IPS-18a (cell line): ENCODE data around the gene RMND5A.
"Not testable (repeated sequence)": the region's sequence is repeated elsewhere in the genome, so short reads cannot be mapped to it uniquely, and the experiment has no call there.

Source experiments
- H3K27ac ChIP-seq: one replicate; pipeline ENCODE4 v1.5.1; 2013; ENCODE audit warnings: low read length
- H3K27me3 ChIP-seq: one replicate; pipeline ENCODE4 v1.6.1; 2013; ENCODE audit warnings: mild to moderate bottlenecking, low read length; ENCODE audit not compliant: control insufficient read depth, insufficient read depth
- H3K36me3 ChIP-seq: one replicate; pipeline ENCODE4 v1.6.1; 2013; ENCODE audit warnings: low read depth, low read length; ENCODE audit not compliant: control insufficient read depth
- H3K4me1 ChIP-seq: one replicate; pipeline ENCODE4 v1.6.1; 2013; ENCODE audit warnings: low read depth, low read length; ENCODE audit not compliant: control insufficient read depth
- H3K4me3 ChIP-seq: one replicate; pipeline ENCODE4 v1.5.1; 2013; ENCODE audit warnings: low read length
- H3K9ac ChIP-seq: one replicate; pipeline ENCODE4 v1.6.1; 2013; ENCODE audit warnings: mild to moderate bottlenecking, low read length, moderate library complexity
- H3K9me3 ChIP-seq: one replicate; pipeline ENCODE4 v1.6.1; 2013; ENCODE audit warnings: low read depth, low read length; ENCODE audit not compliant: control insufficient read depth

The RMND5A gene

DNA sequence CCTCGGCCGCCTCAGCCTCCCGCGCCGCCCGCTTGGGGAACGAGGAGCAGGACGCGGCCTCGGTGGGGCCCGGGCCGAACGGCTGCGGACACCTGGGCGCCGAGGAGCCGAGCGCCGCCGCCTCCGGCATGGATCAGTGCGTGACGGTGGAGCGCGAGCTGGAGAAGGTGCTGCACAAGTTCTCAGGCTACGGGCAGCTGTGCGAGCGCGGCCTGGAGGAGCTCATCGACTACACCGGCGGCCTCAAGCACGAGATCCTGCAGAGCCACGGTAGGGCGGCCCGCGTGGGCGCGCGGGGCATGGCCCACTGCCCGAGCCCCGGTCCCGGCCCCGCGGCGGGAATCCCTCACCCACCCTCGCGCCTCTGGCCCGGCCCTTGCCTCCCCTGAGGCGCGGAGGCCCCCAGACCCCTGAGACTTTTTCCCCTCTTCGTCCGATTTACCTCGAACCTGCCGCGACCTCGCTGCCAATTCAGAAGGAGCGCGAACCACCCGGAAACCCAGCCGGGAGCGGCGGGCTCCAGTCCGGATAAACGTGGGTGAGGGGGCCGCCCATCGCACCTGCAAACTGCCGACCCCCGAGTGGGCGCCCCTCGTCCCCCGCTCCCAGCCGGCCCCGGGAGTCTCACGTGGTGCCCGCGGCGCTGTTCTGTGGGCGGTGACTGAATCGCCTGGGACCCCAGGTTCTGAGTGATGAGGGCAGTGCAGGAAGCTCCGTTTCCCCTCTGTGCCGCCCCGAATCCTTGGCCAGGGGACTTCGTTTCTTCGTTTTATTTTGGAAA lies 639 bp downstream of the RMND5A start:
- not testable (repeated sequence) for H3K4me1 ChIP-seq, H3K36me3 ChIP-seq, H3K27ac ChIP-seq, H3K27me3 ChIP-seq, H3K9me3 ChIP-seq
- H3K9ac ChIP-seq, result peak overlapping the region; percentile 62
- H3K4me3 ChIP-seq, result peak overlapping the region; percentile 66

DNA sequence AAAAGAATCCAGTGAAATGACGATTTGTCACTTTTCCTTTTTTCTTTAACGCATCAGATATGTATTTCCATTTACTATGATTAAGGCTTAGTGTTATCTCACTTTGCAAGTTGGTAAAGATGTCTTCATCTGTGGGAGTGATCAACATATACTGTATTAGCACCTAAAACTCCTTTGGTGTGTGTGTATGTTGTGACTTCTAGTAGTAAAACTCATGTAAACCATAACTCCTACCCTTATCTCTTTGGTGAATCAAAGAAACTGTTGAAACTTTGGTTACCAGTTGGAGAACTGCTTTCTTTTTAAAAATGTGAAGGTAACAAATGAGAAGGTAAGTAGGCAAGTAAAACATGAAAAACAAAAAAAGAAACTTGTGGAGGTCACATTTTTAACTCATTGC lies 5.6 kb downstream of the RMND5A start:
- not testable (repeated sequence) for H3K4me3 ChIP-seq, H3K27ac ChIP-seq, H3K9me3 ChIP-seq, H3K9ac ChIP-seq, H3K27me3 ChIP-seq, H3K4me1 ChIP-seq, H3K36me3 ChIP-seq

DNA sequence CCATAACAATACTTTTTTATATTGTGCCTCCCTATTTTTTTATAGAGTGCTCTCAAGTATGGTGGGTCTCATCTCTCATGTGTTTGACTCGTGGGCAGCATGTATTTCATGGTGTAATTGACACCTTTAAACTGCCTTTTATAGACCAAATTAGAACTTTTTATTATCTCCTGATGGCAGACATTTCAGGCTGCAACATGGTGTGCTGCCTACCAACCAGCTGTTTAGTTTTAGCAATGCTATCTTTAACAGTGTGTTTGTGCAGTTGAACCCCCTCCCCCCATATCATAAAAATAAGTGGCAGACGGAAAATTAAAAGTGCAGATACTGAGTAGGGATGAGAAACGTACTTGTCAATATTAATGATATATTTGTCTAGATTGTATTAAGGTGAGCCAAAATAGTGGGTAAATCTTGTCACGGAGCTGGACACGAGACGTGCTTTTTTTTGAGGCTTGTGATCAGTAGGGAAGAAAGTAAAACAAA lies 12.0 kb downstream of the RMND5A start:
- not testable (repeated sequence) for H3K9ac ChIP-seq

DNA sequence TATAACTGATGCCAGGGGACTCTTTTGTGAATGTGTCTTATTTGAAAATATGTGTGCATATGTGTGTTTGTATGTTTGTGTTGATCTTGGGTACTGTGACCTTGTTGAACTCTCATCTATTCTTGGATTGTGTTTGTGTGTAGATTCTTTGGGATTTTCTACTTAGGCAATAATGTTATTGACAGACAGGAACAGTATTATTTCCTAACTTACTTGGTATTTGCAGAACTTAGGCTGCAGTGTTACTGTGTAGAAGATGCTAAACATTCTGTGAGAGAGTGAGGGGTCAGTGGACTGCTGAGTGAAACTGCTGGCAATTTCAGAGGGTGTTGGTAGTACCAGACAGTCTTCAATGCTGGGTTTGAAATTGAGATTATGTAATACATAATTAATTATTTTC lies 12.7 kb downstream of the RMND5A start:
- not testable (repeated sequence) for H3K4me3 ChIP-seq, H3K27ac ChIP-seq, H3K9me3 ChIP-seq, H3K4me1 ChIP-seq, H3K36me3 ChIP-seq, H3K9ac ChIP-seq, H3K27me3 ChIP-seq

More for the DNA sequence above, 12.0 kb downstream of the RMND5A start:
- not testable (repeated sequence) for H3K9me3 ChIP-seq, H3K4me1 ChIP-seq, H3K27ac ChIP-seq, H3K36me3 ChIP-seq, H3K27me3 ChIP-seq, H3K4me3 ChIP-seq

DNA sequence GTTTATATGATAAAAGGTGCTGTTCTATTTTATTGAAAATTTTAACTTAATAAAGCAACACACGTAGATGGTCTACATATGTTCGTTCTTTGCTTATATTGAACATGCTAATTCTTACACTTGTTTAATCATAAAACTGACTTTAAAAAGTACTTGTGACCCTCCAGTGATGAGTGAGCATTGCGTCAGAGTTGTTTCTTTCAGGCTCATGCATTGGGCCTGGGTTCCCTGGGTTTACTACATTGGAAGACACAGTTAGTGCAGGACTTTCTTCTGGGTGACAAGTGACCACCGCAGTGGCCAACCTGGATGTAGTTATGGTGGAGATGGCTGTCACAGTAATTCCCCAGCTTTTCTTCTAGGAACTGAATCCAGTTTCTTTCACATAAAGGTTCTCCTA lies 13.4 kb downstream of the RMND5A start:
- not testable (repeated sequence) for H3K27ac ChIP-seq, H3K36me3 ChIP-seq, H3K9me3 ChIP-seq, H3K4me1 ChIP-seq, H3K27me3 ChIP-seq, H3K9ac ChIP-seq, H3K4me3 ChIP-seq

DNA sequence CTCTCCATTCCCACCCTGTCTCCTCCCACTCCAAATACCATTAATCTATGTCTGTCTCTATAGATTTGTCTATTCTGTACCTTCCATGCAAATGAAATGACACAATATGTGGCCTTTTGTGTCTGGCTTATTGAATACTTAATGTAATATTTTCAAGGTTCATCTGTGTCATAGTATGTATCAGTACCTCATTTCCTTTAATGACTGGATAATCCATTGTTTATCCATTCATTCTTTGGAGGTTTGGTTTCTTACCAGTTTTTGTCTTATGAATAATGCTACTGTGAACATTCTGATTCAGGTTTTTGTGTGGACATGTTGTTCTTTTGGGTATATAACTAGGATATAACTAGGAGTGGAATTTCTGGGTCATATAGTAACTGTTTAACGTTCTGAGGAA lies 14.8 kb downstream of the RMND5A start:
- H3K27ac ChIP-seq, H3K4me3 ChIP-seq, H3K9ac ChIP-seq, H3K27me3 ChIP-seq, H3K36me3 ChIP-seq, H3K4me1 ChIP-seq, H3K9me3 ChIP-seq: not testable (repeated sequence)

DNA sequence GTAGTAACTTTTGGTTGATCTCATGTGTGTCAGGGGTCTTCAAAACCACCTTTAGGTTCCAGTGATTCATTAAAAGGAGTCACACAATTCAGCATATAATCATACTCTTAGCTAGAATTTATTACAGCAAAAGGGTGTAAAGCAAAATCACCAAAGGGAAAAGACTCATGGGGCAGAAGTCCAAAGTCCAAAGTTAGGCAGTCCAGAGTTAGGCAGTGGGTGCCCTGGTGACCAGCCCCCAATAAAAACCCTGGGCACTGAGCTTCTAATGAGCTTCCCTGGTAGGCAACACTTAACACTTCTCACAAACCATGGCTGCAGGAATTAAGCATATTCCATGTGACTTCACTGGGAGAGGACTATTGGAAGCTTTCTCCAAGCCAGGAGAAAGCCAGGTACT lies 19.4 kb downstream of the RMND5A start:
- not testable (repeated sequence) for H3K9me3 ChIP-seq, H3K4me3 ChIP-seq, H3K36me3 ChIP-seq, H3K27ac ChIP-seq, H3K4me1 ChIP-seq, H3K9ac ChIP-seq, H3K27me3 ChIP-seq

DNA sequence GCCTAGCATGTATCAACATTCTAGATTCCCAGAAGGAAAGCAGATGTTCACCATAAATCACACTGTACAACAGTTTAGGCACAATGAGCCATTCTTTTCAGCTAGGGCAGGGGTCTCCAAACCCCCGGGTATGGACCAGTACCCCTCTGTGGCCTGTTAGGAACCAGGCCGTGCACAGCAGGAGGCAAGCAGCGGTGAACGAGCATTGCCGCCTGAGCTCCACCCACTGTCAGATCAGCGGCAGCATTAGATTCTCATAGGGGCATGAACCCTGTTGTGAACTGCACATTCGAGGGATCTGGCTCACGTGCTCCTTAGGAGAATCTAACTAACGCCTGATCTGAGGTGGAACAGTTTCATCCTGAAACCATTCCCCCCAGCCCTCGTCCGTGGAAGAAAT lies 19.8 kb downstream of the RMND5A start:
- H3K27me3 ChIP-seq, H3K4me1 ChIP-seq, H3K4me3 ChIP-seq, H3K9ac ChIP-seq, H3K27ac ChIP-seq, H3K9me3 ChIP-seq, H3K36me3 ChIP-seq: not testable (repeated sequence)

DNA sequence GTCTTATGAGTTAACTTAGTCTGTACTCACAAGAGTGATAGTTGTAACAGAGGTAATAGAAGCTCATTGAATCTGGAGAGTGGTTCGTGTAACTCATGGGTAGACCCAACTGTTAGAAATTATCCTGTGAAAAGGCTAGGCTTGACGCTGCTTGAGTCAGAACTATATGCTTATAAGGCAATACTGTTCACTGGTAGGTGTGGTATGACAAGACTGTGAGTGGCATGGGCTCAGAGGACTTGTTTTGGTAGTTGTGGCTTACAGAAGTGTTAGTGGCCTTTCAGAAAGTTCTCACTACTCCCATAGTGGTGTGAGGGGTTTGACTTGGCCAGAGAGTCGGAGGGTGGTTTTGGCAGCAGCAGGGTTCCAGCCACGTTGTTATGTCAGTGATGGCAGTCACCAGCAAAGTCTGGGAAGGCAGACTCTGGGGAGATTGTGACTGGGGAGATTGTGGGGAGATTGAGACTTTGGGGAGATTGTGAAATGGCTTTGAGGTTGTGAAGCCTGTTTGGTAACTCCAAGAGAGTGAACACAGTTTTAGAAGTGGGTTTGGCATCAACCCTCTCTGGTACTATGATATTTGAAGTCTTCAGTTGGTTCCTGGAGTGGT lies 21.9 kb downstream of the RMND5A start:
- H3K9me3 ChIP-seq, H3K27ac ChIP-seq, H3K4me3 ChIP-seq, H3K36me3 ChIP-seq, H3K27me3 ChIP-seq, H3K4me1 ChIP-seq, H3K9ac ChIP-seq: not testable (repeated sequence)

DNA sequence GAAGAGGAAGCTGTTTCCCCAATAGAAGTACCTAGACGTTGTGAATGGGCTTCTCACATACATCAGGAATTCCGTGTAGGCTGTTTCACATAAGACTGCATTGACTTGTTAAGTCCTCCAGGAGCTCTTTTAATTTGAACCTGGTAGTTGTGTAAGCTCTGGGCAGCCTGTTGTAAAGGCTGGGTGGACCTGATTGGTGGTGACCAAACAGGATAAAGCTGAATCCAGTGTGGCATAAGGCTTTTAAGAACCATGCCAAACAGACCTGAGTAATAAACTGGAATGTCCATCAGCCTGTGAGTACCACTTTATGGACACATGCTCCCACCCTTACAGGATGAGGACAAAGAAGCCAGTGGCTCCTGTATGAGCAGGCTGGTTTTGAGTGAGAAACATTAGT lies 24.1 kb downstream of the RMND5A start:
- H3K9me3 ChIP-seq, result no peaks in the 10 kb centered on the region
- no peaks in the 10 kb centered on the region for H3K27me3 ChIP-seq
- no peak overlapping the region for H3K4me3 ChIP-seq
- no peak overlapping the region for H3K27ac ChIP-seq
- H3K36me3 ChIP-seq, result no peaks in the 10 kb centered on the region
- H3K4me1 ChIP-seq, result peaks cover 9% of the 10 kb centered on the region
- no peak overlapping the region for H3K9ac ChIP-seq

DNA sequence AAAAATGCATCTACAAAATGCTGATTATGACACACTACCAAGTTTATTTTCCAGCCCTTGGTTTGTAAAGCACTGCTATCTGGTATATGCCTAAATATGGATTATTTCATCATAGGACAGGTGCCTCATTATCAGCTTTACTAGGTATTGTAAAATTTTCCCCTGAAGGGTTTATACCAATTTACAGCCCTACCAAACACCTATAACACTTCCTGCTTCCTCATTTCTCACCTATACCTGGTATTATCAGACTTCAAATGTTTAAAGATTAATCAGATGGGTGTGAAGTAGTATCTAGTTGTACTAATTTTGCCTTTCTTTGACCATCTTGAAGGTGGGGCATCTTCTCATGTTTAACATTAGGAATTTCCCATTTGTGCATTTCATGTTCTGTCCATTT lies 26.8 kb downstream of the RMND5A start:
- Histone ChIP-seq H3K4me3 (no peak overlapping the region), H3K36me3 (no peaks in the 10 kb centered on the region), H3K9me3 (no peaks in the 10 kb centered on the region), H3K9ac (no peak overlapping the region), H3K27ac (no peak overlapping the region), H3K4me1 (peaks cover 9% of the 10 kb centered on the region), H3K27me3 (no peaks in the 10 kb centered on the region)
